ENCODE results near the gene MYL5.
"Not testable (repeated sequence)": the region's sequence is repeated elsewhere in the genome, so short reads cannot be mapped to it uniquely, and the experiment has no call there.

Gene MYL5

DNA sequence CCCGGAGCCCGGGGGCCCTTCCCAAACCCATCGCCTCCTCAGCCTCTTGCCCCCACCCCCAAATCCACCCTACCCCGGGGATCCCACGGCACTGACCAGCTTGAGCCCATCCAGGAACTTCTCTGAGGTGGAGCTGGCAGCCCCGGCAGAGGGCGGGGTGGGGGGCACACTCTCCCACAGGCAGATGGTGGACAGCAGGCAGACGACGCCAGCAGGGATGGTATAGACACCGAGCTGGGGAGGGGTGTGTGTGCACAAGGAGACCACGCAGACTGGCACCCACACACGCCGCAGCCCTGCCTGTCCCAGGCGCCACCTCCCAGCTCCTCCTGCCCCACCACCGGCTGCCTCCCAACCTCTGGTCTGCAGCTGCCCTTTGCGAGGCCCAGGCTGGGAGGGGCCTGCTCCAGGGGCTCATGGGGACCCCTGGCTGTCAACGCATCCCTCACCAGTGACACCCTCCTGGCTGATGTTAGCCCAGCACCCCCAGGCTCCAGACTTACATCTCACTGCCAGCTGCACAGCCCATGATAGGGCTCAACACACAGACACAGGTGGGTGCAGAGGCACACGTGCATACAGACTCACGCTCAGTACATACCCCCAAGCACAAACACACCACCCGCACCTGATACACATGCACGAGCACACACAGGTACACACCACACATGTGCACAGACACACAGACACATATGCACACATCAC, 10.4 kb downstream of the MYL5 start:
- DNase-seq (ENCODE audit: low spot score) (no peak), FAIRE-seq (no peak)

DNA sequence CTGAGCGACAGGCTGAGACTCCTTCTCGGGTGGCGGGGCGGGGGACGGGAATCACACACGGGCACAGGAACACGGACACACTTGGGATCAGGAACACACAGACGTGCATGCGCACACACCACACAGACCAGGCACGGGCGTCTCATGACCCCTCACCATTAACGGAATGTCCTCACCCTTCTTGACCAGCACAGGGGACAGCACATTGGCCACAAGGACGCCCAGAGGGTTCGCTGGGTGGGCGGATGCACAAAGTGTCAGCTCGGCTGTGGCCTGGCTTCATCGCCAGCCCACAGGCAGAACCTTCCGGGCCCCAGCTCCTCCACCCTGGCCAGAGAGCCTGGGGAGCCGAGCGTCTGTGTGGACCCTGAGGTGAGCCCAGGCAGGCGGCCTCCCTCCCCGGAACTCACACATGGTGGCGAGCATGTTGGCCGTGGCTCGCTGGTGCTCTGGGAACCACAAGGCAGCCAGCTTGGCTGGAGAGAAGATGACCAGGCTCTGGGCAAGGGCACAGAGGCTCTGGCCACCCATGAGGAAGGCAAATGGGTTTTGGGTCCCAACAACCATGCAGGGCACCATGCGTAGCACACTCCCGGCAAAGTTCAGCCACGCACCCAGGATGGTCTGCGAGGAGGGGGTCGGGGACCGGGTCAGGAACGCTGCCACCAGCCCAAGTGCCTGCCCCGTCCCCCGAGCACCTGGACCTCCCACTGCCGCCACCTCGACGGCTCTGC, 11.5 kb downstream of the MYL5 start:
- DNase-seq (ENCODE audit: low spot score), result no peak
- no peak for FAIRE-seq

DNA sequence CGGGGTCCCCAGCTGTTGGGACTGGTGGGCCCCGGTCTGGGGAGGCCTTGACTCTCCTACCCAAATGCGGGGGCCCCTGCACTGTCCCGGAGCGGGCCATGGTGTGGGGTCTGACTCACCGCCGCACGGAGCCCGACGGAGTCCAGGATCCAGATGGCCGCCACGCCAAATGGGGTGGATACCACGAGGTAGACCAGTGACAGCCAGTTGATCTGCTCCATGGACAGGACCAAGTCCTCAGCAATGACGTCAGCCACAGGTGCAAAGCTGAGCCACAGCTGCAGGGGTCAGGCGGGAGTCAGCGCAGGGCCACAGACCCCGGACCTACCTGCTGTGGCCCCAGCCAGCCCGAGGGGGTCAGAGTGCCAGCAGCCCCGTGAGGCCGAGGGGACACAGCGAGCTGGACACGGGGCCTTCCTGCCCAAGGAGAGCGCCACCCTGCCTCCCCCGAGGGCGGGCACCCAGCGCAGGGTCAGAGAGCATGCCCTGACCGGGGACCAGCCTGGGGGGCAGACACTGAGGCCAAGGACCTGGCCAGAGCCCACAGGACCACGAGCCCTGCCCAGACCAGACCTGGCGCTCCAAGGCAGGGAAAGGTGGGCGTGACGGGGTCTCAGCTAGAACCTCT, 12.2 kb downstream of the MYL5 start:
- FAIRE-seq (no peak), DNase-seq (ENCODE audit: low spot score) (no peak)

DNA sequence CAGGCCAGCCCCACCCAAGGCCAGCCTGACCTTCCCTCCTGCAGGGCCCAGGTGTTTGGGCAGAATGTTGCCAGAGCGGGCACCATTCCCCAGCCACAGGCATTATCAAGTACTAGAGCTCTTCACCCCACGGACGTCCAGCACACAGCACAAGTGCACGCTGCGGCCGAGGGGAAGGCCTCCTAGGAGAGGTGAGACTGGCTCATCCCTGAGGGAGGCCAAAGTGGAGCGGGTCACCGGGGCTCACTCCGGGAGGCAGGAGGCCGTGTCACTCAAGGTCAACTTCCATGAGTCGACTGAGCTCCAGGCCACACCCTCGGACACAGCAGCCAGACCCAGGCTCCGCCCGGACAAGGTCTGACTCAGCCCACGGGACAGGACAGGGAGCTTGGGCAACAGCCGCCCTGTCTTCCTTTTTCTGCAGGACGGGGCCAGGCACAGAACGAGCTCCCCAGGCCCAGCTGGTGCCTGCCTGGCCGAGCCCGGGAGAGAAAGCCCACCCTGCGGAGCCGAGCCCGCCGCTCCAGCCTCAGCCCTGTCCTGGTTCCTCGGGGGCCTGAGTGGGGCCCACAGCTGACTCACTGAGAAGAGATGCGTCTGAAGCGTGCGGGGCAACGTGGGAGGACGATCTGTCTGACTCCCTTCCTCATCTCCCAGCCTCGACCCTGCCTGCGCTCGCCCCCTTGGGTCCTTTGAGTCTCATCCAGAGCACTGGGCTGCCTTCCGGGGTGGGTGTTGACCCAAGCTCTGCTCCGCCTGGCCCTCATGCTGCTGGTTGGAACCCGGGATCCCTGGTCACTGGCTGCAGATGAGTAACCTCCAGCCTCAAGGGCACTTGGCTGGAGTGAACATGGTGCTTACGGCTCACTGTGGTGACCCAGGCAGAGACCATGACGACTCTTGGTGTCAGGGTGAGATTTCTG, 13.0 kb downstream of the MYL5 start:
- FAIRE-seq (peak; percentile 87), DNase-seq (ENCODE audit: low spot score) (peak; percentile 91)

DNA sequence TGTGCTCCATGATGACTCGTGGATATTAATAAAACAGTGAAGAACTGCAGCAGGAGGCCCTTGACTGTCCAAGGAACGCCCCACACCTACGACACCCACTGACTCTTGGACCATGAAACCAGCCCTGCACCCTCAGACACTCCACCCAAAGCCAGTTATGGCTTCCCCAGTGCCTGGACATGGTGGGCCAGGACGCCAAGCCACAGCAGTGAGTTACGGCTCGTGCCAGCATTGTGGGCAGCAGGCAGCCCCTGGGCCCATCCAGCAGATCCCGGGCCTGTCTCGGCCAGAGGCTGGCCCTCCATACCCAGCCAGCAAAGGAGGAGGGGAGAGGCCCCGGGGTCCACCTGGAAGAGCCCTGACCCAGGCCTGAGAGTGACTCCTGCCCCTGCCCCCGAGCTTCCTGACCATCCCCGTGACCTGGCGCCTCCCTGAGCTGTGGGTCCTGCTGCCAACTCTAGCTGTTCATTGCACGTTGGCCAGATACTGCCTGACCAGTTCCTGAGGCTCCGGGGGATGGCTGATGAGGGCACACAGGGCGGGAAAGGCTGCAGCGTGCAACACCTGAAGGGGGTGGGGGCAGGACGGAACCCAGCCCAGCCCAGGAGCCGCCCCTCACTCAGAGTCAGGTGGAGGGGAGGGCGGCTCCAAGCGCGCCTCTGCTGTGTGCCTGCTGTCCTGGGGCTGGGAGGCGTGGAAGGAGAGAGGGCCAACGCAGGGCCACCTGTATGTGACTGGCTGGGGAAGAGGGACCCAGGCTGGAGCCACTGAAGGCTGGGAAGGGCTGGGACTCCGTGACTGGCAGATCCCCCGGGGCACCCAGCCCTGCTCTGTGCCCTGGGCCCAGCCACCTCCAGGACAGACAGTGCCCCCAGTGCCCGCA, 13.9 kb downstream of the MYL5 start:
- FAIRE-seq, result no peak
- DNase-seq (ENCODE audit: low spot score), result no peak

DNA sequence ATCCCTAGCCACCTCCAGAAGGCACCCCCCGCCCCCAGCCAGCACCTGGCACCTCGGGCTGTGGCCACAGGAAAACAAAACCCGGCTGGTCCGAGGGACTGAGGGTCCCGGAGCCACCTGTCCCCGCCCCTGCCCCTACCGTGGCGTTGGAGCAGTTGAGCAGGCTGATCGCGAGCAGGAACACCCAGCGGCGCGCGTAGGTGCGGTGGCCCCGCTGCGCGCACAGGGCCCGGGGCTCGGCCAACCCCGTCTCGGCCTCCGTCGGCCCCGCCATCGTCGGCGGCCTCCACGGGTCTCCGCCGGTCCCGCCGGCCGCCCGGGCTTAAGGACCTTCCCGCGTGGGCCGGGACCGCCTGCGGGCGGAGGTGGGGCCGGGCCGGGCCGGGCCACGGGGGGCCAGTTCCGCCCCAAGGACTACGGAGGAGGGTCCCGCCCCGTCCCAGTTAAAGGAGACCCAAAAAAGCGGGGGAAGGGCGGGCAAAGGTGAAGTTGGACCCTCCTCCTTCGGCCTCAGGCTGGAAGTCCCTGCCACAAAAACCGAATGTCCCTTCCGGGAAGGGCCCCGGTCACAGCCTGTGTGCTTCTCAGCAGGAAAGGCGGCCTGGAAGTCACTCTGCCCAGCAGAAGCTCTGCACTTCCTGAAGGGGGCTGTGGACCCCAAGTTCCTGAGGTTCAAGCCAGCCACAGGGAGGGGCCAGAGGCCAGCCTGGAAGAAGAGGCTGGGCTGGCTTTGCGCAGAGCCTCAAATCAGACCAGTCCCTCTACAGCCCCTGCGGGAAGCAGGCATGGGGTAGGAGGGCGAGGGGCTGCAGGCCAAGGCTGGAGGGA, 14.7 kb downstream of the MYL5 start, which contains the start of gene SLC49A3:
Gene SLC49A3, minus strand, starts transcription at position 298 of the 828 bp plus-strand sequence. Its CDS starts 24 bp downstream, at position 274.
- DNase-seq (ENCODE audit: low spot score), result no peak
- FAIRE-seq, result no peak

DNA sequence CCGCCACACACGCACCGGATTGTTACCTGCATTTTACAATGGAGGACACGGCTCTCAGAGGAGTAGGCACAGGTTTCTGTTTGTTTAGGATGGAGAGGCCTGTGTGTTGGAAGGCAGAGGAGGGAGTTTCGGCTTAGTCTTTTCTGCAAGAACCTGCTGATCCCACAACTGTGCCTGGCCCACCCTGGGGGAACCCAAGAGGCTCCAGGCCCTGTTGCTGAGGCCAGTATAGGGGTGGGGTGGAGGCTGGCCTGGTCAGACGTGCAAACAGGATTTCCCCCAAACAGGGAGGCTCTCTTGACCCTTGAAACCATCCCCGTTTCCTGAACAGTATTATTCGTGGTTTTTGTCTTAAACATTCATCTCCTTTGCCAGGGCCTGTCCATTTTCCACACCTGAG, 15.4 kb downstream of the MYL5 start:
- no peak for DNase-seq (ENCODE audit: low spot score)

DNA sequence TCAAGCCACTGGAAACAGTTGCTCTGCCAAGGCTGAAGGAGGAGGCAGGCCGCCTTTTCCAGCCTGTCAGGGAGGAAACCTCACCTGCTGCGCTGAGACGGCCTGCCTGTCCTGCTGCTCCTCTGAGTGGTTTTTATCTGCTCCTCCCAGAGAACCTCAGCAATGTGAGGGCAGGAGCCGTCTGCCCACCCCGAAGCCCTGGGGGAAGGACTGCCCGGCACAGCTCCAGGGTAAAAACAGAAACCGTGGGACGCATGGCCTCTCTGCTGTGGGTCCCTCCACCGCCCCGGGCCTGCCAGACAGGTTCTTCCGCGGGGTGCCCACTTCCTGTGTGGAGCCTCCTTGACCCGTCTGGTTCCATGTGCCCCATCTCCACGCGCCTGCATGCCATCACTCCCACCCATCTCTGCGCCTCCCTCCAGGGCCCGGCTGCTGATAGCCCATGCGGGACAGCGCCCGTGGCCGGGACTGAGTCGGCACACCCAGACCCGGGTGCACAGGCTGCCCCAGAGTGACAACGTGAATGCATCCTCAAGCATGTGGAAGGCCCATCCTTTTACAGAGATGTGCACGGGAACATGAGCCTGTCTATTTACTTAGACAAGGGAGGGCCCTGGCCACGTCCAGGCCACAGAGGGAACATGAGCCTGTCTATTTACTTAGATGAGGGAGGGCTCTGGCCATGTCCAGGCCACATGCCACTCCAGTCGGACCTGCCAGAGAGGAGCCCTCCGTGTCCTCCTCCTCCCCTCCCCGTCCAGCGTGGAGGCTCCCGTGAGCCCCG, 18.6 kb downstream of the MYL5 start:
- no peak for DNase-seq (ENCODE audit: low spot score)
- no peak for FAIRE-seq

More for the DNA sequence above, 15.4 kb downstream of the MYL5 start:
- FAIRE-seq, result no peak

DNA sequence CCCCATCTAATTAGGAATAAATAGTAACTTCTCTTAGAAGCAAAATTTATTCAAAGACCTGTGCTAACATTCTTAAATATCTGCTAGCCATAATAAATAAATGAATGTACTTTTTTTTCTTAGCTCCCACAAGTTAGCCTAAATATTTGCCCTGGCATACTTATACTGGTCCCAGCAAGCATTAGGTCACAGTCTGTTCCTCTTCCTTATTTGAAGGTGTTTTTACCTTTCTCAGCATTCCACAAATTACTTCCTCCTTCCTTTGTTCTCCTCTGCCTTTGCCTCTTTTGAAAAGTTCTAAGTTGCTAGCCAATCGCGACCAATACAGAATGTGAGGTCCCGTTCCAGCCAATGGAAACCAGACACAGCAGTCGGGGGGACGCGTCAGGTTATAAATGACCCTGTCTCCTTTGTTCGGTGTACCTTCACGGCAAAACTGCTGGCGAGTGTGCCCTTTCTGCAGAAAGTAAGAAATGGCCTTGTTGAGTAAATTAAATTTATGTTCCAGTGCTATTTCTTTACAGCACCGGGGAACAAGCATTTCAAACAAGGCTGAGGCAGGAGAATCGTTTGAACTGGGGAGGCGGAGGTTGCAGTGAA, 20.1 kb downstream of the MYL5 start:
- not testable (repeated sequence) for FAIRE-seq; DNase-seq (ENCODE audit: low spot score)

DNA sequence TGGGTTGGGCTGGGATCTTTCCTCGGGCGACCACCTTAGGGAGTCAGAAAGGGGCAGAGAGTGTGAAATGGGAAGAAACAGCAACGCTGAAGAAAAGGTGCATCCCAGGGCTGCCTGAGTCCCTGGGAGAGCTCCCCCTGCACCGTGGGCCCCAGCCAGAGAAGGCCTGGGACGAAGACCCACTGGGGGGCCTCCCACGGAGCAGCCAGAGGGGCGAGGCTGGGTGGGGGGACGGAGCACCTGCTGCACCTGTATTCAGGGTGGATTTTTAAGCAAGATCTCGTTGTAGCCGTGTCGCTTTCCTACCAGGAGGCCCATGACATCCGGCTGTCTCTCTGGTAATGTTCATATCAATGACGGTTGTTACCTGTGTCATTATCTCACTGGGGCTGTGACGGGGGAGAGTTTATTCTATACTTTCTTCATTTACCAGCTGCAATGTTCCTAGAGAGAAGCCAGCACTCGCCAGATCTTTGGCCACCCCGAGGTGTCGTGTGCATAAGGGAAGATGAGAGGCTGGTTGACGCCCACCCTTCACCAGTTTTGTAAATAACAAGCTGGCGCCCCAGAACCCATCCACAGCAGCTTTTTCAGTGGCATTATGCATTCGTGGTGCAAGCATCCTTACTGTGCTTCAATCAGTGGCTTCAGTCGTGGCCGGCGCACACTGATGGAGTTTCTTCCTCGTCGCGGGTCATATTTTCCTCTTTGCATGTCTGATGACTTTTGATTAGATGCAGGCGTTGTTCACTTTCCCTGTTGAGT, 25.7 kb downstream of the MYL5 start:
- FAIRE-seq (no peak), DNase-seq (ENCODE audit: low spot score) (no peak)

DNA sequence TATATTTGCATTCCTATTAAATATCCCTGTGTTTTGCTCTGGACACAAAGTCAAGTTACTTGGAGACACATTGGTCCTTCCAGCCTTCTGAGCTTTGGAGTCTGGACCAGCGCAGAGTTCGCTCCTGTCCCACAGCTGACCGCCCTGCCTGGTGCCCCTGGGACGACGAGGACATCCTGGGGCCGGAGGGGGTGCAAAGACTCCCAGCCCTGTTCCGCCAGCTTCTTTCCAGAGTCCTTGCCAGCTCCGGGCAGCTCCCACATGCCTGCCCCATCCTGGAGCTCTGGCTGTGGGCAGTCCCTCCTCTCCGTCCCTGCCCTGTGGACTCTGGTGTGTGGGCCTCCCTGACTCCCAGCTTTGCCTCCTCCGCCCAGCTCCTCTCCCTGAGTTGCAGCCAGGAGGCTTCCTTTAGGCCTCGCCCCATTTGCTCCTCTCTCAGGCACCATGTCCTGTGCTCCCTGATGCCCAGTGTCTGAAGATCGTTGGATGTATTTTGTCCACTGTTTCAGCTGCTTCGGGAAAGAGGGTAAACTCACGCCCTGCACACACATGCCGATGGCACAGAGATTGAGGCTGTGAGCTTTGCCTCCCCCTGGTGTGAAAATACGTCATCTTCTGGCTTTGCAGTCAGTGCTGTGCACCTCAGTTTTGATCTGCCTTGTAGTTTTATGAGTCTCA, 26.4 kb downstream of the MYL5 start:
- no peak for DNase-seq (ENCODE audit: low spot score)
- no peak for FAIRE-seq

DNA sequence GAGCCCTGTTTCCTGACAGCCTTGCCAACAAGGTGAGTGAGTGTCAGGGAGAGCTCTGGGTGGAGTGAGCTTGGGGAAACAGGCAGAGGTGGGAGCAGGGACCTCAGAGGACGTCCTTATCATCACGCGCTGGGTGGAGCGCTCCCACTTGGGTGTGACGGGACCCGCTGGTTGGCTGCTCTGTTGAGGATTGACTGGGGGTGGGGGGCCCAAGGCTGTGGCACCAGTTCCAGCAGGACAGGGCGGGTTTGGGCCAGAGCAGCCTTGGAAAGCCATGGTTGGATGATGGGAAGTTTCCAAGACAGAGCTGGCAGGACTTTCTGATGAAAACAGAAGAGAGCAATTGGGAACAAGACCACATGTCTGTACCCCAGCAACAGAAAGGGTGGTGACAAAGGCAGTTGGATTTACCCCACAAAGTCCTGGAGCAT, 28.3 kb downstream of the MYL5 start:
- no peak for DNase-seq (ENCODE audit: low spot score)
- FAIRE-seq, result no peak

DNA sequence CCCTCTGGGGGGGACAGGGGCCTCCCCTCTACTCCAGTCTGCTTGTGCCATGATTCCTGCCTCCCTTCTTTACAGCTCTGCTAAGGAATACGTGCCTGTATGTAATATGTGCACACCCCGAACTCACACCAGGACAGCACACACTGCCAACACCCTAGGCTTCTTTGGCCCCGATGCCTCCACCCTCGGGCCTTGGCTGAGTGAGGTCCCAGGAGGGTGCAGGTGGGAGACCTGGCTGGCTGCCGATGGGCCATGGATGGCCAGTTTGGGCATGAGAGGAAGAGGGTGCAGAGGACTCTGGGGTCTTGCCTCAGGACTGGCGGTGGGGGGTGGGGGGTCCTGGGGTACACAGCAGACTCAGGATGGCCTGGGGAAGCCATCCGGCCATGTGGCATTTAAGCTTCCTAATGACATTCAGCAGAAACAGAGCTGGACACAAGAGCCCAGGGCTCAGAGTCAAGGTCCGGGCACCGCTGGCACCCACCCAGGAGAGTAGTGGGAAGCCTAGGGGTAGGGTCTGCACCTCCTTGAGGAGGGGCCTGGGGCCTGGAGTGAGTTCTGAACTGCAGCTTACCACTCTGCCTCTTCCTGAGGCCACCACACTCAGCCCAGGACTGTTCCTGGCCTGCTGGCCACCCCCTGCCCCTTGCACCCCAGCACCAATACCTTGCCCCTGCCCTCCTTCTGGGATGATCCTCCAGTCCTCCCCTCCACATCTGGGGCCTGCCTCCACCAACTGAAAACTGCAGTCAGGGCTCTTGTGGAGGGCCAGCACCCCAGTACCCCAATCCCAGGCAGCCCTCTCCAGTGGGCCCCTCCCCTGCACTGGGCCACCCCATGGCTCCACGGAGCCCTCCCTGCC, 29.2 kb downstream of the MYL5 start:
- no peak for DNase-seq (ENCODE audit: low spot score)
- FAIRE-seq, result no peak

DNA sequence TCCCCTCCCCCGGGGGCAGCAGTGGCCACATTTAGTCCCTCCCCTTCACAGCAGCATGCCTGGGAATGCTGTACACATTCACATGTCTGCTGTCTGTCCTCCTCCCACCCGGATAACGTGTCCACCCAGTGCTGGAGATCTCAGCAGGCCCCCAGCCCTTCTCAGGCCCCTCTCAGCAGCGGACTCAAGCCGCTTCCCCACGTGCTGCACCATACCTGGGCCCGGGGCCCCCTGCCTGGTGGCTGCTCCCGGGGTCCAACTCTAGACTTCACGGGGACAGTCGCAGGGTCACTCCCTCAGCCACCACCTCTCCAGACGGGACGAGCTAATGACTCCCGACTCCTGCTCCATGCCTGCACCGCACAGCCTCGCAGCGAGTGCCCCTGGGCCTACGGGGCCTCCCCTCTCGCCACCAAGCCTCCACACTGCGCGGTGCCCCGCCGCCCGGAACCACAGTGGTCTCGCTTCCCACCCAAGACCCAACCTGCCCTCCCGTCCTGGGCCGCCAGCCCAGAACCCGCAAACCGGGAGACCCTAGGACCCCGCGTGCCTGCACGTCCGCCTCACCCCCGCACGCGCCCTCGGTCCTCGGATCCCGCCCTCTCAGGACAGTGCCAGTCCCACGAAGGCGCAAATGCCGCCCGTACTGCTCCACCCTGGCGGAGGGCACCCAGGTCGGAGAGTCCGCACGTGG, 30.0 kb downstream of the MYL5 start:
- no peak for FAIRE-seq

DNA sequence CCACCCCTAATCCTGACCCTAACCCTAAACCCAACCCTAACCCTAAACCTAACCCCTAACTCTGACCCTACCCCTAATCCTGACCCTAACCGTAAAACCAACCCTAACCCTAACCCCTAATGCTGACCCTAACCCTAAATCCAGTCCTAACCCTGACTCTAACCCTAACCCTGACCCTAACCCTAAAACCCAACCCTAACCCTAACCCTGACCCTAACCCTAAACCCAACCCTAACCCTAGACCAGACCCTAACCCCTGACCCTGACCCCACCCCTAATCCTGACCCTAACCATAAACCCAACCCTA, 30.6 kb downstream of the MYL5 start:
- no peak for FAIRE-seq

More for the DNA sequence above, 30.0 kb downstream of the MYL5 start:
- no peak for DNase-seq (ENCODE audit: low spot score)

More for the DNA sequence above, 30.6 kb downstream of the MYL5 start:
- no peak for DNase-seq (ENCODE audit: low spot score)
